Neural cell (in vitro differentiated cells): ENCODE measurements around the gene STARD6. TPM values are rescaled to one million over a fixed set of nuclear protein-coding genes. Genes with fewer than 3 reads are reported as not detected.
A peak's percentile ranks its signal among the peaks of the same experiment; 100 is the strongest.

ENCODE experiments used
- H2AFZ ChIP-seq: fragments of 200-600, 300-800 bp; sonication (generic), shearing (Covaris generic); 2 replicates; pipeline ENCODE4 v1.6.0; 2014; ENCODE audit warnings: low read depth, mild to moderate bottlenecking, antibody characterized with exemption, low read length, moderate library complexity
- H3F3A ChIP-seq: fragments of 200-600 bp; shearing (Covaris generic); 2 replicates; pipeline ENCODE4 v1.6.1; 2016; ENCODE audit warnings: mild to moderate bottlenecking, moderate library complexity, mixed read lengths, antibody characterized with exemption, low read length; ENCODE audit not compliant: insufficient read depth, poor library complexity, severe bottlenecking
- H3K27ac ChIP-seq: fragments of 200-600, 300-800 bp; sonication (generic), shearing (Covaris generic); 2 replicates; pipeline ENCODE4 v1.5.1; 2014; ENCODE audit warnings: mild to moderate bottlenecking, low read length, moderate library complexity
- H3K27me3 ChIP-seq: fragments of 300-800, 200-600 bp; sonication (generic), shearing (Covaris generic); 2 replicates; pipeline ENCODE4 v1.6.0; 2014; ENCODE audit warnings: mild to moderate bottlenecking, low read depth, low read length, moderate library complexity; ENCODE audit not compliant: insufficient read depth
- H3K36me3 ChIP-seq: fragments of 300-800, 200-600 bp; sonication (generic), shearing (Covaris generic); 2 replicates; pipeline ENCODE4 v1.5.1; 2014; ENCODE audit warnings: mild to moderate bottlenecking, antibody characterized with exemption, low read length, moderate library complexity; ENCODE audit not compliant: insufficient read depth
- H3K4me2 ChIP-seq: fragments of 300-800, 200-600 bp; sonication (generic), shearing (Covaris generic); 2 replicates; pipeline ENCODE4 v1.6.0; 2014; ENCODE audit warnings: mild to moderate bottlenecking, low read length
- H3K4me3 ChIP-seq: fragments of 300-800, 200-600 bp; sonication (generic), shearing (Covaris generic); 2 replicates; pipeline ENCODE4 v1.5.1; 2014; ENCODE audit warnings: mild to moderate bottlenecking, low read length, moderate library complexity
- H3K79me2 ChIP-seq: fragments of 200-600 bp; shearing (Covaris generic); replicated peaks from 2 replicates; pipeline ENCODE4 v1.6.0; 2014; ENCODE audit warnings: mild to moderate bottlenecking, low read length, moderate library complexity; ENCODE audit not compliant: insufficient read depth
- H3K9ac ChIP-seq: fragments of 300-800, 200-600 bp; sonication (generic), shearing (Covaris generic); 2 replicates; pipeline ENCODE4 v1.6.1; 2016; ENCODE audit warnings: mild to moderate bottlenecking, low read length, mixed read lengths
- H3K9me2 ChIP-seq: fragments of 200-600 bp; shearing (Covaris generic); 2 replicates; pipeline ENCODE4 v1.6.1; 2016; ENCODE audit warnings: mild to moderate bottlenecking, low read length, mixed read lengths; ENCODE audit not compliant: insufficient read depth
- H3K9me3 ChIP-seq: fragments of 200-600, 300-800 bp; sonication (generic), shearing (Covaris generic); 2 replicates; pipeline ENCODE4 v1.6.1; 2016; ENCODE audit warnings: mild to moderate bottlenecking, mixed run types, low read length, moderate library complexity, mixed read lengths
- H4K20me1 ChIP-seq: fragments of 200-600 bp; shearing (Covaris generic); 2 replicates; pipeline ENCODE4 v1.6.1; 2016; ENCODE audit warnings: mild to moderate bottlenecking, mixed run types; ENCODE audit not compliant: insufficient read depth
- EP300 ChIP-seq: fragments of 450-650 bp; conservative IDR thresholded peaks from 2 replicates; pipeline ENCODE4 v1.6.1; 2014; ENCODE audit warnings: antibody characterized with exemption, mild to moderate bottlenecking, moderate library complexity; ENCODE audit not compliant: poor library complexity, severe bottlenecking
- EZH2 ChIP-seq: fragments of 200-600, 300-800 bp; shearing (Covaris generic), sonication (generic); IDR thresholded peaks from 2 replicates; pipeline ENCODE4 v1.6.1; 2014; ENCODE audit warnings: antibody characterized with exemption, low read length, borderline replicate concordance, mild to moderate bottlenecking; ENCODE audit not compliant: insufficient read depth, poor library complexity, severe bottlenecking
- MXI1 ChIP-seq: fragments of 450-650 bp; conservative IDR thresholded peaks from 2 replicates; pipeline ENCODE4 v1.6.1; 2014; ENCODE audit warnings: antibody characterized with exemption, mild to moderate bottlenecking; ENCODE audit not compliant: poor library complexity, severe bottlenecking
- POLR2AphosphoS5 ChIP-seq: IDR thresholded peaks from 2 replicates; pipeline ENCODE4 v1.6.1; 2012
- RAD21 ChIP-seq: fragments of 450-650 bp; conservative IDR thresholded peaks from 2 replicates; pipeline ENCODE4 v1.6.1; 2014; ENCODE audit warnings: antibody characterized with exemption, mild to moderate bottlenecking, moderate library complexity
- SMC3 ChIP-seq: fragments of 450-650 bp; conservative IDR thresholded peaks from 2 replicates; pipeline ENCODE4 v1.6.1; 2014; ENCODE audit warnings: antibody characterized with exemption, mild to moderate bottlenecking, moderate library complexity; ENCODE audit not compliant: poor library complexity
- TAF1 ChIP-seq: IDR thresholded peaks from 2 replicates; pipeline ENCODE4 v1.6.1; 2012; ENCODE audit warnings: low read depth
- polyA minus RNA-seq: library from RNA; depleted of rRNA, polyadenylated mRNA; stranded (reverse); fragments of >200 nt; gene quantifications from 2 replicates; pipeline ENCODE4 v1.2.3, GENCODE V29; 2014
- polyA plus RNA-seq: library from polyadenylated mRNA; depleted of rRNA; stranded (reverse); fragments of >200 nt; gene quantifications from 2 replicates; pipeline ENCODE4 v1.2.3, GENCODE V29; 2014
- TF ChIP-seq, protein P1 (sequence below): fragments of 450-650 bp; IDR thresholded peaks from 2 replicates; pipeline ENCODE4 v1.5.1; 2014; ENCODE audit warnings: antibody characterized with exemption, mild to moderate bottlenecking, moderate library complexity; ENCODE audit not compliant: poor library complexity, severe bottlenecking
- TF ChIP-seq, protein P2 (sequence below): IDR thresholded peaks from 2 replicates; pipeline ENCODE4 v1.6.1; 2012; ENCODE audit warnings: borderline replicate concordance

Gene STARD6, protein sequence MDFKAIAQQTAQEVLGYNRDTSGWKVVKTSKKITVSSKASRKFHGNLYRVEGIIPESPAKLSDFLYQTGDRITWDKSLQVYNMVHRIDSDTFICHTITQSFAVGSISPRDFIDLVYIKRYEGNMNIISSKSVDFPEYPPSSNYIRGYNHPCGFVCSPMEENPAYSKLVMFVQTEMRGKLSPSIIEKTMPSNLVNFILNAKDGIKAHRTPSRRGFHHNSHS
- polyA plus RNA-seq (not detected in 2 replicates), polyA minus RNA-seq (1.2 TPM in 1 of 2 replicates, not detected in the other)

DNA sequence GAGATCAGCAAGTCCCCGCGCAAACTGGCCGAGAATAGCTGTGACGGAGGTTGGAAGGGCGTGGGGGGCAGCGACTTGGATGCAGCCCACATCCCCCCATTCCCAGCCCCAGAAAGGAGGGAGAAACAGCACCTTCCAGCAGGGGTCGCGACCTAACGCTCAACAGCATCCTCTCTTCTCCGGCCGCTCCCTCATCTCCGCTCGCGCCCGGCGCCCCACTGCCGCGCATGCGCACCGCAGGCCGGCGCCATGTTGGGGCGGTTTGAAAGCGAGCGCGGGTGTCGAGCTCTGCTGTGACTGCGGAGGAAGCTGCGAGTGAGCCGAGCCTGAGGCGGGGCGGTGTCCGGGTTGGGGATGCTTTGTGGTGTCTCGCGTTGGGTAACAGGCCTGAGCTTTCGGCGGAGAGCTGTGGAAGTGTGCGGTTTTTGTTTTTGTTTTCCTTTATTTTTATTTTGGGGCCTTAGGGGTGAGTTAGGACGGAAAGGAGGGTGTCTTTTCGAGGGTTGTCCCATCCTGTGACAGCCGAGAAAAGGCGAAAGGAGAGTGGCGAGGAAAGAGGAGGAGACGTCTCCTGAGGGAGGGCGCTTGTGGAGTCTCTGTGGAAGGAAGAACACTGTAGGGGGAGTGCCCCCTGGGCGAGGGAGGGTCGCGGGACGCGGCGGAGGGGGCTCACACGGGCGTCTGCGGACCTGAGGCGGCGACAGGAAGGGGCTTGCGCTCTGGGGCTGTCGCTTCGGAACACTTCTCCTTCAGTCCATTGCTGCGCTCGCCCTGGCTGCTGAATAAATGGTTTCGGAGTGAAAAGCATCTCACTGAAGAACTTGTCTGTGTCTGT is at the start of gene STARD6, which contains the start of gene C18orf54:
STARD6 (minus strand) TSS at position 199 of the 835 bp plus-strand sequence. CDS start 3,285 bp downstream, outside the sequence.
C18orf54 (plus strand) TSS at position 247 of the 835 bp plus-strand sequence. CDS start 2,667 bp downstream, outside the sequence.
- peaks cover 10% of the 10 kb centered on the region for H3K79me2 ChIP-seq
- H3K9me2 ChIP-seq = no peaks in the 10 kb centered on the region
- H3F3A ChIP-seq = no peaks in the 10 kb centered on the region
- H2AFZ ChIP-seq = peak within 1 kb of the TSS; percentile 68
- H3K27ac ChIP-seq = peak within 1 kb of the TSS; percentile 66
- H3K9me3 ChIP-seq = no peaks in the 10 kb centered on the region
- H3K4me3 ChIP-seq = peak within 1 kb of the TSS; percentile 79
- TF ChIP-seq, protein P1, sequence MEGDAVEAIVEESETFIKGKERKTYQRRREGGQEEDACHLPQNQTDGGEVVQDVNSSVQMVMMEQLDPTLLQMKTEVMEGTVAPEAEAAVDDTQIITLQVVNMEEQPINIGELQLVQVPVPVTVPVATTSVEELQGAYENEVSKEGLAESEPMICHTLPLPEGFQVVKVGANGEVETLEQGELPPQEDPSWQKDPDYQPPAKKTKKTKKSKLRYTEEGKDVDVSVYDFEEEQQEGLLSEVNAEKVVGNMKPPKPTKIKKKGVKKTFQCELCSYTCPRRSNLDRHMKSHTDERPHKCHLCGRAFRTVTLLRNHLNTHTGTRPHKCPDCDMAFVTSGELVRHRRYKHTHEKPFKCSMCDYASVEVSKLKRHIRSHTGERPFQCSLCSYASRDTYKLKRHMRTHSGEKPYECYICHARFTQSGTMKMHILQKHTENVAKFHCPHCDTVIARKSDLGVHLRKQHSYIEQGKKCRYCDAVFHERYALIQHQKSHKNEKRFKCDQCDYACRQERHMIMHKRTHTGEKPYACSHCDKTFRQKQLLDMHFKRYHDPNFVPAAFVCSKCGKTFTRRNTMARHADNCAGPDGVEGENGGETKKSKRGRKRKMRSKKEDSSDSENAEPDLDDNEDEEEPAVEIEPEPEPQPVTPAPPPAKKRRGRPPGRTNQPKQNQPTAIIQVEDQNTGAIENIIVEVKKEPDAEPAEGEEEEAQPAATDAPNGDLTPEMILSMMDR = peak; percentile 76
- TF ChIP-seq EZH2 (no peak), EP300 (peak; percentile 21), SMC3 (peak; percentile 61), POLR2AphosphoS5 (peak; percentile 71), TAF1 (peak; percentile 71), RAD21 (peak; percentile 54), MXI1 (peak; percentile 95)
- TF ChIP-seq, protein P2, sequence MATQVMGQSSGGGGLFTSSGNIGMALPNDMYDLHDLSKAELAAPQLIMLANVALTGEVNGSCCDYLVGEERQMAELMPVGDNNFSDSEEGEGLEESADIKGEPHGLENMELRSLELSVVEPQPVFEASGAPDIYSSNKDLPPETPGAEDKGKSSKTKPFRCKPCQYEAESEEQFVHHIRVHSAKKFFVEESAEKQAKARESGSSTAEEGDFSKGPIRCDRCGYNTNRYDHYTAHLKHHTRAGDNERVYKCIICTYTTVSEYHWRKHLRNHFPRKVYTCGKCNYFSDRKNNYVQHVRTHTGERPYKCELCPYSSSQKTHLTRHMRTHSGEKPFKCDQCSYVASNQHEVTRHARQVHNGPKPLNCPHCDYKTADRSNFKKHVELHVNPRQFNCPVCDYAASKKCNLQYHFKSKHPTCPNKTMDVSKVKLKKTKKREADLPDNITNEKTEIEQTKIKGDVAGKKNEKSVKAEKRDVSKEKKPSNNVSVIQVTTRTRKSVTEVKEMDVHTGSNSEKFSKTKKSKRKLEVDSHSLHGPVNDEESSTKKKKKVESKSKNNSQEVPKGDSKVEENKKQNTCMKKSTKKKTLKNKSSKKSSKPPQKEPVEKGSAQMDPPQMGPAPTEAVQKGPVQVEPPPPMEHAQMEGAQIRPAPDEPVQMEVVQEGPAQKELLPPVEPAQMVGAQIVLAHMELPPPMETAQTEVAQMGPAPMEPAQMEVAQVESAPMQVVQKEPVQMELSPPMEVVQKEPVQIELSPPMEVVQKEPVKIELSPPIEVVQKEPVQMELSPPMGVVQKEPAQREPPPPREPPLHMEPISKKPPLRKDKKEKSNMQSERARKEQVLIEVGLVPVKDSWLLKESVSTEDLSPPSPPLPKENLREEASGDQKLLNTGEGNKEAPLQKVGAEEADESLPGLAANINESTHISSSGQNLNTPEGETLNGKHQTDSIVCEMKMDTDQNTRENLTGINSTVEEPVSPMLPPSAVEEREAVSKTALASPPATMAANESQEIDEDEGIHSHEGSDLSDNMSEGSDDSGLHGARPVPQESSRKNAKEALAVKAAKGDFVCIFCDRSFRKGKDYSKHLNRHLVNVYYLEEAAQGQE = peak; percentile 79
- no peaks in the 10 kb centered on the region for H3K36me3 ChIP-seq
- H3K9ac ChIP-seq = peak within 1 kb of the TSS; percentile 79
- H4K20me1 ChIP-seq = no peaks in the 10 kb centered on the region
- no peaks in the 10 kb centered on the region for H3K27me3 ChIP-seq
- H3K4me2 ChIP-seq = peak within 1 kb of the TSS; percentile 89

DNA sequence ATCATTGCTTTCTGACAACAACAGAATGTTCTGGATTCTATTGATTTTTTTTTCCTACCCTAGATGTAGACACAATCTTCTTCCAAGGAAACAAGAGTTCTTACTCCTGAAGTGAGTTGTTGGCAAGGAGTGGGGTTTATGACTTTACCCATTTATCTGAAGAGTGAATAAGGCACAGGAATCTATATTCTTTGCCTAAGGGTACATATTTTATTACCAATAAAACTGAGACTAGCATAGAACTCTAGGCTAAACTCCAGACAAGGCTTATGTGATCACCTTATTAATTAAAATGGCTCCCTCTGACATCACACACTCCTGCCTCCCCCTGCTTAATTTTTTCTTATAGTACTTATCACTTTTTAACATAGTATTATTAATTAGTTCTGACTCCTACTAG is 47.6 kb upstream of the STARD6 start:
- Histone ChIP-seq H3K27me3 (no peaks in the 10 kb centered on the region), H3K9me2 (no peaks in the 10 kb centered on the region), H3K9me3 (no peaks in the 10 kb centered on the region), H3K4me2 (no peak overlapping the region), H3K27ac (no peak overlapping the region), H3K9ac (no peak overlapping the region), H3F3A (no peaks in the 10 kb centered on the region), H3K36me3 (no peaks in the 10 kb centered on the region), H3K4me3 (no peak overlapping the region), H4K20me1 (no peaks in the 10 kb centered on the region), H3K79me2 (no peaks in the 10 kb centered on the region), H2AFZ (no peak overlapping the region)
- TF ChIP-seq EZH2 = no peak
- TF ChIP-seq, protein P2 = no peak
- no peak for TF ChIP-seq MXI1
- no peak for TF ChIP-seq SMC3
- no peak for TF ChIP-seq RAD21
- no peak for TF ChIP-seq EP300
- TF ChIP-seq, protein P1 = no peak
- TF ChIP-seq TAF1 = no peak
- no peak for TF ChIP-seq POLR2AphosphoS5
